Measurements from ENCODE around the gene MRPL36. TPM values are rescaled to one million over a fixed set of nuclear protein-coding genes. Genes with fewer than 3 reads are reported as not detected.

The MRPL36 gene
- total and polyA plus RNA-seq, 3 experiments from 2014 or later = 80.1 to 97.3 (median 95.4) TPM

DNA sequence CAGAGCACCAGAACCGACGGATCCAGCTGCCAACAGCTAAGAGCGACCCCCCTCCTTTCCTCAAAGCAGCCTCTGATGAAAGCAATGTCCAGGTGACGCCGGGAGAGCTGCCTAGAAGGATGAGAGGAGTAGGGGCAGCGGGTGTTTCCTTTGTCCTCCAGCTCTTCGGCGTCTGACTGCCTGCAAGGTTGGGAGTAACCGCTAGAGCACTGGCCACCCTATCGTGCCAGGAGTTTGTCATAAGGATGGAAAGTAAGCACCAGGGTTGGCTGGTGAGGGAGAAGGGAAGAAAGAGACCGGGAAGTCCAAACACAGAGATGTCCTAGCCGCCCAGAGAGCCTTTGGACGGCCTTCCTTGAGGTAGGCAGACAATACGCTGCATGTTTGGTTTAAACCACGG, 10.8 kb downstream of the MRPL36 start:
- H3K27ac Mint-ChIP-seq = peak overlapping the region in 2 of 8 donors; percentile 11 to 86
- no peak overlapping the region for H3K27ac ChIP-seq (ENCODE audit: low read depth, low read length)
- H3K9me3 Mint-ChIP-seq = no peaks in the 10 kb centered on the region
- no peak overlapping the region for H3K4me3 ChIP-seq (ENCODE audit: low read length)
- no peaks in the 10 kb centered on the region for H3K9me3 ChIP-seq (ENCODE audit: low read length)
- CTCF ChIA-PET = no interaction called here
- H3K4me1 ChIP-seq (ENCODE audit: insufficient read depth, low read length) = peaks cover 25% of the 10 kb centered on the region
- DNase-seq = no peak
- H3K36me3 ChIP-seq (ENCODE audit: insufficient read depth, low read length) = no peaks in the 10 kb centered on the region
- H3K27me3 Mint-ChIP-seq = peaks cover 4 to 7% of the 10 kb centered on the region in 2 donors
- H3K36me3 Mint-ChIP-seq = peaks cover 0 to 4% (median 4%) of the 10 kb centered on the region in 3 donors
- no peak overlapping the region for H3K4me3 Mint-ChIP-seq
- H3K4me1 Mint-ChIP-seq = peaks cover 29 to 63% (median 57%) of the 10 kb centered on the region in 3 donors
- no peaks in the 10 kb centered on the region for H3K27me3 ChIP-seq (ENCODE audit: insufficient read depth, low read length, poor library complexity, severe bottlenecking)
- POLR2A ChIA-PET = no interaction called here

GRCh38 chr5:1788200-1788599, 11.4 kb downstream of the MRPL36 start:
- CTCF ChIA-PET = no interaction called here
- H3K36me3 ChIP-seq (ENCODE audit: insufficient read depth, low read length) = no peaks in the 10 kb centered on the region
- no peak overlapping the region for H3K27ac ChIP-seq (ENCODE audit: low read depth, low read length)
- Mint-ChIP-seq H3K4me3 (no peak overlapping the region), H3K27me3 (peaks cover 4 to 7% of the 10 kb centered on the region in 2 donors), H3K9me3 (no peaks in the 10 kb centered on the region), H3K36me3 (peaks cover 0 to 4% (median 4%) of the 10 kb centered on the region in 3 donors), H3K27ac (peak overlapping the region in 1 of 8 donors; percentile 11), H3K4me1 (peaks cover 23 to 61% (median 54%) of the 10 kb centered on the region in 3 donors)
- H3K4me1 ChIP-seq (ENCODE audit: insufficient read depth, low read length) = peaks cover 19% of the 10 kb centered on the region
- H3K9me3 ChIP-seq (ENCODE audit: low read length) = no peaks in the 10 kb centered on the region
- POLR2A ChIA-PET = no interaction called here
- no peak for DNase-seq
- no peaks in the 10 kb centered on the region for H3K27me3 ChIP-seq (ENCODE audit: insufficient read depth, low read length, poor library complexity, severe bottlenecking)
- no peak overlapping the region for H3K4me3 ChIP-seq (ENCODE audit: low read length)

- Mint-ChIP-seq H3K27ac (peak overlapping the region in 2 of 8 donors; percentile 35 to 60), H3K4me1 (peaks cover 18 to 61% (median 51%) of the 10 kb centered on the region in 3 donors), H3K9me3 (no peaks in the 10 kb centered on the region), H3K36me3 (no peaks in the 10 kb centered on the region), H3K27me3 (peaks cover 5 to 7% of the 10 kb centered on the region in 2 donors), H3K4me3 (no peak overlapping the region)
- CTCF ChIA-PET = no interaction called here
- Histone ChIP-seq H3K9me3 (ENCODE audit: low read length) (no peaks in the 10 kb centered on the region), H3K4me3 (ENCODE audit: low read length) (no peak overlapping the region), H3K4me1 (ENCODE audit: insufficient read depth, low read length) (peaks cover 12% of the 10 kb centered on the region), H3K27me3 (ENCODE audit: insufficient read depth, low read length, poor library complexity, severe bottlenecking) (no peaks in the 10 kb centered on the region), H3K36me3 (ENCODE audit: insufficient read depth, low read length) (no peaks in the 10 kb centered on the region), H3K27ac (ENCODE audit: low read depth, low read length) (no peak overlapping the region)
- DNase-seq = no peak
- POLR2A ChIA-PET = no interaction called here
Observed at GRCh38 chr5:1787472-1788047, 12.1 kb downstream of the MRPL36 start.

DNA sequence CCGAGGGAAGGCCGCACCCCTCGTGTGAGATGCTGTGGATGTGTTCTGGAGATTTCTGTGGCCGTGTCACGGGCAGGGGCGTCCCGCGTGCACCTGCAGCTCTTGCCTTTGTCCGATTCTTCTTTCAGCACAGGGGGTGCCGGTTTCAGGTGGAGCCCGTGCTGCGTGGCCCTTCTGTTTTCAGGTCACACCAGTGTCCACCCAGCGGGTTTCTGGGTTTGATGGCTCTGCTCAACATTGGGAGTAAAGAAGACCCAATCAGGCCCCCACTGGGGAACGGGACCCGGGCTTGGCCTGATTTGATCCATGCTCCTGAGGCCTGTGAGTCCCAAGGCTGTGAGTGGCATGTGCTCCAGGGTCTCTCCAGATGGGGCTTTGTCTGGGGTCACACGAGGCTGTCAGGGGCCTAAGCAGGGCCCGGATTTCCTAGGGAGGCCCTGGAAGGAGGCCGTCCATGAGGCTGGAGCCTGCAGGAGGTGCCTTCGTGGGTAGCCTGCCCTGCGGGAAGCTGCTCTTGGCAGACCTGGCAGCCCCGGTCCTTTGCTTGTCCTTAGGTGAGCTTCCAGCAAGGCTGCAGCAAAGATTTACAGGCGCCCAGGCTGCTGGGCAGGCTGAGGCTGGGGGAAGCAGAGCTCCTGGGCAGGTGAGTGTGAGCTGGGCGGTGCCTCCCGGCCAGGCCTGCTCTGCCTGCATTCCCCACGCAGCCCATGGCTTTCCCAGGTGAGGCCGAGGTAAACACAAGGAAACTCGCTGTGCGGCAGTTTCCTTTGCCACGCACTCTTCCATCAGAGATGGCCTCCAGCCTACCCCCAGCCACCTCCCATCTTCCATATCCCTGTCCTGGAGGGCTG, 12.8 kb downstream of the MRPL36 start:
- peak in 1 of 5 donors; percentile 21 for DNase-seq
- ChIA-PET POLR2A (no interaction called here), CTCF (no interaction called here)
- Mint-ChIP-seq H3K4me1 (peaks cover 11 to 56% (median 44%) of the 10 kb centered on the region in 3 donors), H3K9me3 (no peaks in the 10 kb centered on the region), H3K27me3 (peaks cover 7% of the 10 kb centered on the region in 2 donors), H3K27ac (no peak overlapping the region), H3K4me3 (no peak overlapping the region), H3K36me3 (no peaks in the 10 kb centered on the region)
- H3K9me3 ChIP-seq (ENCODE audit: low read length) = no peaks in the 10 kb centered on the region
- H3K27ac ChIP-seq (ENCODE audit: low read depth, low read length) = no peak overlapping the region
- H3K4me1 ChIP-seq (ENCODE audit: insufficient read depth, low read length) = peaks cover 5% of the 10 kb centered on the region
- H3K36me3 ChIP-seq (ENCODE audit: insufficient read depth, low read length) = no peaks in the 10 kb centered on the region
- no peaks in the 10 kb centered on the region for H3K27me3 ChIP-seq (ENCODE audit: insufficient read depth, low read length, poor library complexity, severe bottlenecking)
- no peak overlapping the region for H3K4me3 ChIP-seq (ENCODE audit: low read length)

GRCh38 chr5:1785984-1786383, 13.7 kb downstream of the MRPL36 start:
- H3K36me3 ChIP-seq (ENCODE audit: insufficient read depth, low read length) = no peaks in the 10 kb centered on the region
- peak in 1 of 5 donors; percentile 38 for DNase-seq
- no peaks in the 10 kb centered on the region for H3K9me3 ChIP-seq (ENCODE audit: low read length)
- H3K27me3 ChIP-seq (ENCODE audit: insufficient read depth, low read length, poor library complexity, severe bottlenecking) = no peaks in the 10 kb centered on the region
- H3K4me1 ChIP-seq (ENCODE audit: insufficient read depth, low read length) = no peaks in the 10 kb centered on the region
- no peaks in the 10 kb centered on the region for H3K36me3 Mint-ChIP-seq
- no peak overlapping the region for H3K4me3 Mint-ChIP-seq
- peaks cover 8 to 47% (median 37%) of the 10 kb centered on the region in 3 donors for H3K4me1 Mint-ChIP-seq
- no peak overlapping the region for H3K27ac Mint-ChIP-seq
- H3K4me3 ChIP-seq (ENCODE audit: low read length) = no peak overlapping the region
- no peak overlapping the region for H3K27ac ChIP-seq (ENCODE audit: low read depth, low read length)
- H3K9me3 Mint-ChIP-seq = no peaks in the 10 kb centered on the region
- ChIA-PET CTCF (interaction anchor here (1.2 kb wide), 1 partner anchor 11 kb away, joined by 3 read pairs; no protein-coding TSS in a partner anchor), POLR2A (no interaction called here)
- peaks cover 7% of the 10 kb centered on the region in 2 donors for H3K27me3 Mint-ChIP-seq

GRCh38 chr5:1785062-1785461, 14.6 kb downstream of the MRPL36 start:
- Mint-ChIP-seq H3K9me3 (no peaks in the 10 kb centered on the region), H3K36me3 (no peaks in the 10 kb centered on the region), H3K4me3 (peak overlapping the region in 1 of 7 donors; percentile 4), H3K4me1 (peaks cover 6 to 39% (median 29%) of the 10 kb centered on the region in 3 donors), H3K27ac (no peak overlapping the region), H3K27me3 (peaks cover 7% of the 10 kb centered on the region in 2 donors)
- Histone ChIP-seq H3K27ac (ENCODE audit: low read depth, low read length) (no peak overlapping the region), H3K36me3 (ENCODE audit: insufficient read depth, low read length) (no peaks in the 10 kb centered on the region), H3K4me1 (ENCODE audit: insufficient read depth, low read length) (no peaks in the 10 kb centered on the region), H3K27me3 (ENCODE audit: insufficient read depth, low read length, poor library complexity, severe bottlenecking) (no peaks in the 10 kb centered on the region), H3K4me3 (ENCODE audit: low read length) (no peak overlapping the region), H3K9me3 (ENCODE audit: low read length) (no peaks in the 10 kb centered on the region)
- peak in 1 of 5 donors; percentile 20 for DNase-seq
- ChIA-PET CTCF (interaction anchor here (1.2 kb wide), 1 partner anchor 10 kb away, joined by 3 read pairs; no protein-coding TSS in a partner anchor), POLR2A (no interaction called here)

- DNase-seq = no peak
- POLR2A ChIA-PET = no interaction called here
- H3K27ac ChIP-seq (ENCODE audit: low read depth, low read length) = no peak overlapping the region
- no peaks in the 10 kb centered on the region for H3K27me3 ChIP-seq (ENCODE audit: insufficient read depth, low read length, poor library complexity, severe bottlenecking)
- Mint-ChIP-seq H3K9me3 (no peaks in the 10 kb centered on the region), H3K36me3 (no peaks in the 10 kb centered on the region), H3K27me3 (peaks cover 7% of the 10 kb centered on the region in 2 donors), H3K4me3 (peak overlapping the region in 1 of 7 donors; percentile 4), H3K27ac (peak overlapping the region in 3 of 8 donors; percentile 17 to 50 (median 29)), H3K4me1 (peaks cover 4 to 34% (median 24%) of the 10 kb centered on the region in 3 donors)
- H3K4me1 ChIP-seq (ENCODE audit: insufficient read depth, low read length) = no peaks in the 10 kb centered on the region
- CTCF ChIA-PET = interaction anchor here (1.2 kb wide), 1 partner anchor 10 kb away, joined by 3 read pairs; no protein-coding TSS in a partner anchor
- no peaks in the 10 kb centered on the region for H3K9me3 ChIP-seq (ENCODE audit: low read length)
- no peak overlapping the region for H3K4me3 ChIP-seq (ENCODE audit: low read length)
- H3K36me3 ChIP-seq (ENCODE audit: insufficient read depth, low read length) = no peaks in the 10 kb centered on the region
Observed at GRCh38 chr5:1784197-1785050, 15.2 kb downstream of the MRPL36 start.

Measured in CD8-positive, alpha-beta memory T cell (primary cell).